Rectal smooth muscle tissue (tissue), 1 donor: ENCODE data around the gene FOXP3.
A peak's percentile ranks its signal among the peaks of the same experiment; 100 is the strongest.

Experiments used
- H3K27ac ChIP-seq: one replicate; pipeline ENCODE4 v1.7.0; 2013; ENCODE audit warnings: low read depth, low read length, inconsistent platforms
- H3K27me3 ChIP-seq: one replicate; pipeline ENCODE4 v1.7.0; 2013; ENCODE audit warnings: low read length; ENCODE audit not compliant: control insufficient read depth, insufficient read depth
- H3K36me3 ChIP-seq: one replicate; pipeline ENCODE4 v1.7.0; 2013; ENCODE audit warnings: low read length; ENCODE audit not compliant: control insufficient read depth, insufficient read depth
- H3K4me1 ChIP-seq: one replicate; pipeline ENCODE4 v1.7.0; 2013; ENCODE audit warnings: low read length; ENCODE audit not compliant: control insufficient read depth, insufficient read depth
- H3K4me3 ChIP-seq: one replicate; pipeline ENCODE4 v1.7.0; 2013; ENCODE audit warnings: low read length
- H3K9ac ChIP-seq: one replicate; pipeline ENCODE4 v1.7.0; 2013; ENCODE audit warnings: low read length

FOXP3 gene

GRCh38 chrX:49287665-49288064 is 23.2 kb upstream of the FOXP3 start:
- no peaks in the 10 kb centered on the region for H3K36me3 ChIP-seq
- H3K9ac ChIP-seq, result no peak overlapping the region
- no peaks in the 10 kb centered on the region for H3K4me1 ChIP-seq
- H3K27ac ChIP-seq, result no peak overlapping the region
- no peaks in the 10 kb centered on the region for H3K27me3 ChIP-seq
- H3K4me3 ChIP-seq, result no peak overlapping the region

DNA sequence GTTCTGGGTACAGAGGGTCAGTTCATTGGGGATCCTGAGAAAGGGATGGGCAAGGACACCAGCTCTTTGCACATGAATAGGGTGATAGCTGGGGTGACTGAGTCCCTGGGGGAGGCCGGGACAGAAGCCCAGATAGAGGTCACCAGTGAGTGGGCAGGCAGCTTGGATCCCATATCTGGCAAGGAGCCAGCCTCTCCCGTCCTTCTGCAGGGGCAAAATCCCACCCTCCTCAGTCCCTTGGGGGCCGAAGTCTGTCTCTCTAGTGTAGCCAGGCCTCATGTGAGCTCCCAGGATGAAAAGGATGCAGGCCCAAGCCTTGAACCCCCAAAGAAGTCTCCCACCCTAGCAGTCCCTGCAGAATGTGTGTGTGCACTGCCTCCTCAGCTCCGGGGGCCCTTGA is 22.1 kb upstream of the FOXP3 start:
- no peak overlapping the region for H3K27ac ChIP-seq
- no peaks in the 10 kb centered on the region for H3K4me1 ChIP-seq
- H3K27me3 ChIP-seq, result no peaks in the 10 kb centered on the region
- H3K9ac ChIP-seq, result no peak overlapping the region
- no peak overlapping the region for H3K4me3 ChIP-seq
- H3K36me3 ChIP-seq, result no peaks in the 10 kb centered on the region

DNA sequence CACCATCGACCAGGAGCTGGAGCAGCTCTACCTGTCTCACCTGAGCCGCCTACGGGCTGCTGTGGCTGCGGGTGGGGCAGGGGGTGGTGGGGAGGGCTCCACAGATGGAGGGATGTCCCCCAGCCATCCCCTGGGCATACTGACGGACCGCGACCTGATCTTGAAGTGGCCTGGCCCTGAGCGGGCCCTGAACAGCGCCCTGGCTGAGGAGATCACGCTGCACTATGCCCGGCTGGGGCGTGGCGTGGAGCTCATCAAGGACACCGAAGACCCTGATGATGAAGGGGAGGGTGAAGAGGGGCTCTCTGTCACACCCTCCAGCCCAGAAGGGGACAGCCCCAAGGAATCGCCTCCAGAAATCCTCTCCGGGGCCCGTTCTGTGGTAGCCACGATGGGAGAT is 21.6 kb upstream of the FOXP3 start:
- Histone ChIP-seq H3K9ac (no peak overlapping the region), H3K36me3 (no peaks in the 10 kb centered on the region), H3K4me3 (no peak overlapping the region), H3K27ac (no peak overlapping the region), H3K27me3 (no peaks in the 10 kb centered on the region), H3K4me1 (no peaks in the 10 kb centered on the region)

GRCh38 chrX:49284212-49284611 is 19.7 kb upstream of the FOXP3 start:
- no peak overlapping the region for H3K27ac ChIP-seq
- no peaks in the 10 kb centered on the region for H3K36me3 ChIP-seq
- H3K4me3 ChIP-seq, result no peak overlapping the region
- no peak overlapping the region for H3K9ac ChIP-seq
- no peaks in the 10 kb centered on the region for H3K4me1 ChIP-seq
- peaks cover 3% of the 10 kb centered on the region for H3K27me3 ChIP-seq

- no peaks in the 10 kb centered on the region for H3K4me1 ChIP-seq
- peak overlapping the region; percentile 41 for H3K4me3 ChIP-seq
- H3K36me3 ChIP-seq, result no peaks in the 10 kb centered on the region
- no peak overlapping the region for H3K27ac ChIP-seq
- H3K9ac ChIP-seq, result no peak overlapping the region
- H3K27me3 ChIP-seq, result peaks cover 3% of the 10 kb centered on the region
These were observed 18.1 kb upstream of the FOXP3 start for GRCh38 chrX:49282647-49283011.

- Histone ChIP-seq H3K36me3 (no peaks in the 10 kb centered on the region), H3K9ac (no peak overlapping the region), H3K27ac (no peak overlapping the region), H3K4me3 (no peak overlapping the region), H3K4me1 (no peaks in the 10 kb centered on the region), H3K27me3 (peaks cover 3% of the 10 kb centered on the region)
These were observed 13.6 kb upstream of the FOXP3 start for GRCh38 chrX:49278081-49278480.

DNA sequence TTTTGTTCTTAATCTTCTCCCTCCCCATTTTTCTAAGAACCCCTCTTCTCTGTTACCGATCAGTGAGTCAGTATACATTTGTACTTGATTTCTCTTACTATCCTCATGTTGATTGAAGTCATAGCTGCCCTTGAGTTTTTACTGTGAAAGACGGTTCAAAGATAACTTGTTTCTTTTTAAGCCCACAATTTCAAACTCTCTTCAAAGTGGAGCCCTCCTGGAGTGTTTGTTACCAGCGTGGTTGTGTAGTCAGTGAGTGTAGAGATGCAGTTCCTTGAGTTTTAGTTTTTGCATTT is 13.0 kb upstream of the FOXP3 start:
- Histone ChIP-seq H3K27ac (no peak overlapping the region), H3K27me3 (peaks cover 3% of the 10 kb centered on the region), H3K9ac (no peak overlapping the region), H3K4me3 (no peak overlapping the region), H3K36me3 (no peaks in the 10 kb centered on the region), H3K4me1 (no peaks in the 10 kb centered on the region)

GRCh38 chrX:49276671-49277534 is 12.4 kb upstream of the FOXP3 start:
- no peak overlapping the region for H3K9ac ChIP-seq
- no peaks in the 10 kb centered on the region for H3K36me3 ChIP-seq
- no peak overlapping the region for H3K4me3 ChIP-seq
- peaks cover 3% of the 10 kb centered on the region for H3K27me3 ChIP-seq
- no peak overlapping the region for H3K27ac ChIP-seq
- H3K4me1 ChIP-seq, result no peaks in the 10 kb centered on the region

GRCh38 chrX:49276207-49276606 is 11.7 kb upstream of the FOXP3 start:
- H3K4me1 ChIP-seq, result no peaks in the 10 kb centered on the region
- H3K36me3 ChIP-seq, result no peaks in the 10 kb centered on the region
- H3K9ac ChIP-seq, result no peak overlapping the region
- peaks cover 3% of the 10 kb centered on the region for H3K27me3 ChIP-seq
- H3K27ac ChIP-seq, result no peak overlapping the region
- H3K4me3 ChIP-seq, result no peak overlapping the region

DNA sequence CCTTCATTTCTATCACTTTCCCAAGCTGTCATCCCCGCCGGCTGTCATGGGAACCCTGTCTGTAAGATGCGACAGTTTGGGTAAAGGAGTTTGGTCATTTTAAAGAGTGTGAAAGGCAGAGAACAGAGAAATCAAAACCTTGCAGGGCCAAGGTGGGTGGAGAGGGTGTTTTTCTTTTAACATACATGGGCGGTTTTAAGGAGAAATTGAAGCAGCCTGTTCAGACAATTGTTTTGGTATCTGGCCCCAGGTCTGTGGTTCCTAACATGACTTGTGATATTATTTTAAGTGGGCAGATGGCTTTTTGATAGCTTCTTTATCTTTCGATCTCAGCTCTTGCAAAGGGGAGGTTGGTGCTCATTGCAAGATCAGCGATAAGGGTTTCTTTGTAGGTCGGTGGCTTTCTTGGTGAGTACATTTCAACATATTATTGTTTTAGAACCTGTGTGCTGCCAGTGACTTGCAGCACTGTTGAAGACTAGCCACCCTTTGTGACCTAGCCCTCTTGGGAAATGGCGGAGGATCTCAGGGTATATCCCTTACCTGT is 8.7 kb upstream of the FOXP3 start:
- Histone ChIP-seq H3K4me3 (no peak overlapping the region), H3K27ac (no peak overlapping the region), H3K4me1 (no peaks in the 10 kb centered on the region), H3K9ac (no peak overlapping the region), H3K36me3 (no peaks in the 10 kb centered on the region), H3K27me3 (no peaks in the 10 kb centered on the region)

GRCh38 chrX:49272421-49272820 is 7.9 kb upstream of the FOXP3 start:
- H3K9ac ChIP-seq, result no peak overlapping the region

GRCh38 chrX:49271341-49271740 is 6.8 kb upstream of the FOXP3 start:
- no peaks in the 10 kb centered on the region for H3K27me3 ChIP-seq
- H3K4me3 ChIP-seq, result no peak overlapping the region
- no peaks in the 10 kb centered on the region for H3K4me1 ChIP-seq
- no peaks in the 10 kb centered on the region for H3K36me3 ChIP-seq
- no peak overlapping the region for H3K27ac ChIP-seq
- no peak overlapping the region for H3K9ac ChIP-seq

More at GRCh38 chrX:49272421-49272820, 7.9 kb upstream of the FOXP3 start:
- Histone ChIP-seq H3K27ac (no peak overlapping the region), H3K36me3 (no peaks in the 10 kb centered on the region), H3K27me3 (no peaks in the 10 kb centered on the region), H3K4me1 (no peaks in the 10 kb centered on the region), H3K4me3 (no peak overlapping the region)

DNA sequence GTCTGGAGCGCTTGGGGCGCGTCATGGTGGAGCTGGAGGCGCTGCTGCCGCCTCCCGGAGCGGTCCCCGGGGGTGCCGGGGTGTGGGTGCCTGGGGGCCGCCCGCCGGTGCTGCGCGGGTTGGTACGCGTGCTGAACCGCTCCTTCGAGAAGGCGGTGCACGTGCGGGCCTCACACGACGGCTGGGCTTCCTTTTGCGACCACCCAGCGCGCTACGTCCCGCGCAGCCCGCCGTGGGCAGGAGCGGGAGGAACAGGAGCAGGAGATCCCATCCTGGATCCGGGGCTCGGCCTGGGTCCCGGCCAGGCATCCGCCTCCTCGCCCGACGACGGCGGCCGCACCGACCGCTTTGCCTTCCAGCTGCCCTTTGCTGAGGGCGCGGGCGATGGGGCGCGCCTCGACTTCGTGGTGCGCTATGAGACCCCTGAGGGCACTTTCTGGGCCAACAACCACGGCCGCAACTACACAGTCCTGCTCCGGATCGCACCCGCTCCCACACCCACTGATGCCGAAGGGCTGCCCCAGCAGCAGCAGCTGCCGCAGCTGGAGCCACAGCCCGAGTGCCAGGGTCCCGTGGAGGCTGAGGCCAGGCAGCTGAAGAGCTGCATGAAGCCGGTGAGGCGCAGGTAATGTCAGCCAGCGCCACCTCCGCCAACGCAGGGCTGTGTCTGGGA is 5.9 kb upstream of the FOXP3 start:
- Histone ChIP-seq H3K9ac (peak overlapping the region; percentile 33), H3K36me3 (no peaks in the 10 kb centered on the region), H3K27ac (peak overlapping the region; percentile 85), H3K4me1 (no peaks in the 10 kb centered on the region), H3K4me3 (peak overlapping the region; percentile 63), H3K27me3 (no peaks in the 10 kb centered on the region)
